Astrocyte (in vitro differentiated cells and primary cell): ENCODE data around the gene SERPINA9.
"Not testable (repeated sequence)": the region's sequence is repeated elsewhere in the genome, so short reads cannot be mapped to it uniquely, and the experiment has no call there.

Experiments
- EZH2 ChIP-seq: IDR thresholded peaks from 2 replicates; pipeline ENCODE4 v1.6.1; 2012; ENCODE audit warnings: mild to moderate bottlenecking, low read length, inconsistent platforms; ENCODE audit not compliant: insufficient read depth
- TF ChIP-seq, protein P1 (sequence below): IDR thresholded peaks from 2 replicates; pipeline ENCODE4 v1.5.1; 2011; ENCODE audit warnings: low read depth, mild to moderate bottlenecking, inconsistent platforms, low read length, moderate library complexity; ENCODE audit not compliant: insufficient read depth

GRCh38 chr14:94482132-94483070 is 6.4 kb upstream of the SERPINA9 start:
- TF ChIP-seq, protein P1, sequence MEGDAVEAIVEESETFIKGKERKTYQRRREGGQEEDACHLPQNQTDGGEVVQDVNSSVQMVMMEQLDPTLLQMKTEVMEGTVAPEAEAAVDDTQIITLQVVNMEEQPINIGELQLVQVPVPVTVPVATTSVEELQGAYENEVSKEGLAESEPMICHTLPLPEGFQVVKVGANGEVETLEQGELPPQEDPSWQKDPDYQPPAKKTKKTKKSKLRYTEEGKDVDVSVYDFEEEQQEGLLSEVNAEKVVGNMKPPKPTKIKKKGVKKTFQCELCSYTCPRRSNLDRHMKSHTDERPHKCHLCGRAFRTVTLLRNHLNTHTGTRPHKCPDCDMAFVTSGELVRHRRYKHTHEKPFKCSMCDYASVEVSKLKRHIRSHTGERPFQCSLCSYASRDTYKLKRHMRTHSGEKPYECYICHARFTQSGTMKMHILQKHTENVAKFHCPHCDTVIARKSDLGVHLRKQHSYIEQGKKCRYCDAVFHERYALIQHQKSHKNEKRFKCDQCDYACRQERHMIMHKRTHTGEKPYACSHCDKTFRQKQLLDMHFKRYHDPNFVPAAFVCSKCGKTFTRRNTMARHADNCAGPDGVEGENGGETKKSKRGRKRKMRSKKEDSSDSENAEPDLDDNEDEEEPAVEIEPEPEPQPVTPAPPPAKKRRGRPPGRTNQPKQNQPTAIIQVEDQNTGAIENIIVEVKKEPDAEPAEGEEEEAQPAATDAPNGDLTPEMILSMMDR, result not testable (repeated sequence)
- TF ChIP-seq EZH2, result not testable (repeated sequence)
